ENCODE data around the gene GOLIM4. TPM values are rescaled to one million over a fixed set of nuclear protein-coding genes. Genes with fewer than 3 reads are reported as not detected.

GOLIM4 gene
- total RNA-seq, 1 donor from 2014 or later = 54.0 TPM

GRCh38 chr3:168054447-168054846 is 41.3 kb downstream of the GOLIM4 start:
- TF ChIP-seq CTCF (IDR thresholded peaks at IDR 0.05) = no peak
- Histone ChIP-seq H3K27me3 (ENCODE audit: low read depth) (no peaks in the 10 kb centered on the region), H3K36me3 (no peaks in the 10 kb centered on the region), H3K27ac (no peak overlapping the region), H3K4me1 (peaks cover 8% of the 10 kb centered on the region), H3K4me3 (no peak overlapping the region), H3K9me3 (no peaks in the 10 kb centered on the region)
- no peak for ATAC-seq
- intact Hi-C loops (cut with DNase I) = no loop called here
- DNase-seq = no peak

- Histone ChIP-seq H3K9me3 (no peaks in the 10 kb centered on the region), H3K36me3 (no peaks in the 10 kb centered on the region), H3K27ac (no peak overlapping the region), H3K27me3 (ENCODE audit: low read depth) (no peaks in the 10 kb centered on the region), H3K4me1 (peaks cover 8% of the 10 kb centered on the region), H3K4me3 (no peak overlapping the region)
- ATAC-seq (no peak), DNase-seq (no peak)
- TF ChIP-seq CTCF (IDR thresholded peaks at IDR 0.05) = no peak
- intact Hi-C loops (cut with DNase I) = no loop called here
Observed at GRCh38 chr3:168053115-168053514, 42.6 kb downstream of the GOLIM4 start.

- Histone ChIP-seq H3K36me3 (no peaks in the 10 kb centered on the region), H3K4me3 (no peak overlapping the region), H3K4me1 (peaks cover 8% of the 10 kb centered on the region), H3K27me3 (ENCODE audit: low read depth) (no peaks in the 10 kb centered on the region), H3K9me3 (no peaks in the 10 kb centered on the region), H3K27ac (no peak overlapping the region)
- intact Hi-C loops (cut with DNase I) = no loop called here
- TF ChIP-seq CTCF (IDR thresholded peaks at IDR 0.05) = no peak
- DNase-seq = no peak
- ATAC-seq = no peak
Observed at GRCh38 chr3:168052515-168052914, 43.2 kb downstream of the GOLIM4 start.

- no peaks in the 10 kb centered on the region for H3K27me3 ChIP-seq (ENCODE audit: low read depth)
- intact Hi-C loops (cut with DNase I) = no loop called here
- no peaks in the 10 kb centered on the region for H3K9me3 ChIP-seq
- H3K4me3 ChIP-seq = no peak overlapping the region
- no peaks in the 10 kb centered on the region for H3K36me3 ChIP-seq
- TF ChIP-seq CTCF (IDR thresholded peaks at IDR 0.05) = no peak
- no peak for DNase-seq
- H3K4me1 ChIP-seq = peaks cover 8% of the 10 kb centered on the region
- H3K27ac ChIP-seq = no peak overlapping the region
- ATAC-seq = no peak
Observed at GRCh38 chr3:168051531-168052471, 43.9 kb downstream of the GOLIM4 start.

- Histone ChIP-seq H3K27ac (no peak overlapping the region), H3K4me1 (peaks cover 8% of the 10 kb centered on the region), H3K4me3 (no peak overlapping the region), H3K9me3 (no peaks in the 10 kb centered on the region), H3K27me3 (ENCODE audit: low read depth) (no peaks in the 10 kb centered on the region), H3K36me3 (no peaks in the 10 kb centered on the region)
- no peak for DNase-seq
- TF ChIP-seq CTCF (IDR thresholded peaks at IDR 0.05) = no peak
- ATAC-seq = no peak
- intact Hi-C loops (cut with DNase I) = no loop called here
Observed at GRCh38 chr3:168051070-168051469, 44.7 kb downstream of the GOLIM4 start.

Measured in lower lobe of right lung (tissue), 2 donors.